Activated T-cell treated with anti-CD3 and anti-CD28 coated beads, Interleukin-2, amount 50 U/mL, for 48 hours (primary cell): ENCODE measurements around the gene TMPRSS13.
A peak's percentile ranks its signal among the peaks of the same experiment; 100 is the strongest.
"Not testable (repeated sequence)": the region's sequence is repeated elsewhere in the genome, so short reads cannot be mapped to it uniquely, and the experiment has no call there.

Source experiments
- DNase-seq, 2 experiments: peaks; one replicate each; pipeline ENCODE4 v3.0.0-alpha.2; 2020

TMPRSS13 gene

DNA sequence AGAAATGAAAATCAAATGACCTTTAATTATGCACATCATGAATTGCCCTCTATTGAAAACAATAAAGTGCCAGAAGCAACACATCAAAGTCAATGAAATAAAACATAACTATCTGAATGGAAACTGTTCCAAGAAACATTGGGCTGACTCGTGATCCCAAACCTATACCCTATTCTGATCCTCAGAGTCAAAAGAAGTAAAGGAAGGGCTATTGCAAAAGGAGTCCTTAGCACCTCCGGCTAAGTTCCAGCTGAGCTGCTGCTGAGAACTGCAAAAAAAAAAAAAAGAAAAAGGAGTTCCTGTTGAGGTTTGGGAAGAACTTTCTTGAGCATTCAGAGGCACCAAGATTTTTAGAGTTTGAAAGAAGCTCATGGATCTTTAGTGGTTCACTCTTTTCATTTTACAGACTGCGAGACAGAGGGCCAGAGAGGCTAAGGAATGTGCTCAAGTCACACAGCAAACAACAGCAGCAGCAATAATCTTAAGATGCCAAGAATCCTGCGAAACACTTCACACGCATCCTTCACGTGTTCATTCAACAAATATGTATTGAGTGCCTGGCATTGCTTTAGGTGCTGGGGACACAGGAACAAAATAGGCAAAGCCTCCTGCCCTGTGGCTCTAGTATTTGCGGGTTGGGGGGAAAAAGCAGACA lies 841 bp upstream of the TMPRSS13 start:
- DNase-seq = no peak

GRCh38 chr11:117928446-117929141 lies 608 bp downstream of the TMPRSS13 start:
- no peak for DNase-seq

GRCh38 chr11:117927926-117928325 lies 1.3 kb downstream of the TMPRSS13 start:
- DNase-seq = no peak

DNA sequence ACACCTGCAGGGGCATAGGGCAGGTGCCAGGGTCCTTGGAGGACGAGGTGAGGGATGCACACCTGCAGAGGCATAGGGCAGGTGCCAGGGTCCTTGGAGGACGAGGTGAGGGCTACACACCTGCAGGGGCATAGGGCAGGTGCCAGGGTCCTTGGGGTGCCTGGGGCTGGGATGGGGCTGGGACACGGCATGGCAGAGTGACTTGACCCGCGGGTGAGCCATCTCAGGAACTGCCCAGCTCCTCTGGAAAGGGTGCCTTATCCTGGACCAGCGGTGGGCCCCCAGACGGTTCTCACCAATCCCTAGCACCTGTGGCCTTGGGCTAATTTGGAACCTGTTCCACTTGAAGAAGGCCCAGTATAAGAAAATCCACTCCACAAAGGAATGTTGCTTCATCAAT lies 3.0 kb downstream of the TMPRSS13 start:
- not testable (repeated sequence) for DNase-seq

- DNase-seq = no peak
Measured at GRCh38 chr11:117925198-117925925, 3.8 kb downstream of the TMPRSS13 start.

DNA sequence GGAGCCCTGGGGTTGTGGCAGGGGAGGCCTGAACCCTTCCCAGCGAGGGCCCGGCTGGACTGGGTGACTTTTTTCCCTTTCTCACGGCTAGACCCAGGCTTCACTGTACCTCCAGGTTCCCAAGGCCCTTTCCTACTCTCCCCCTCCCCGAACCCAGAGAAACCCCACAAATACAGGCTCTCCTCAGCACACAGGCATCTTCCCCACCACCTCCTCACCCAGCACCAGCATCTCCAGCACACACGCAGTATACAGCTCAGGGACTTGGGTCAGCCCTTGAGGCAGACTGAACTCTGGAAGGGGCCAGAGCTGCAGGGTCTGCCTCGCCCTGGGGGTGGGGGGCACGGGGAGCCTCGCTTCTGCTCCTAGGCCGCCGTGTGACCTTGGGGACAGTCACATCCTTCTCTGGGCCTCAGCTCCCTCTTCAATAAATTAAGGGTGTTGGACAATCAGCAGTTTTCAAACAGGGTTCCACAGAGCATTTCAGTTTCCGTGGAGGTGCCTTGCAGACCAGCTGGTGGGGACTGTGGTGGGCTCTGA lies 4.5 kb downstream of the TMPRSS13 start:
- DNase-seq = no peak

DNA sequence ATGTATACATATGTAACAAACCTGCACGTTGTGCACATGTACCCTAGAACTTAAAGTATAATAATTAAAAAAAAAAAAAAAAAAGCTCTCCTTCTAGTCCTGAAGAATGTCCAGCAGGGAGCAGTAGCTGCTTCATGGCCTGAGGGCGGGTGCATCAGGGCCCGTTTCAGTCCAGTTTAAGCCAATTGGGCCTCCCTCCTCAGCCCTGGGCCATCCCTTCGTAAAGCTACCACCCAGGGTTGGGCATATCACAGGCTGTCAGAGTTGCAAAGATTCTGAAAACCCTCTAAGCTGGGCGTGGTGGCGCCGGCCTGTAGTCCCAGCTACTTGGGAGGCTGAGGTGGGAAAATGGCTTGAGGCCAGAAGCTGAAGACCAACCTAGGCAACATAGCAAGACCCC lies 5.4 kb downstream of the TMPRSS13 start:
- no peak for DNase-seq

GRCh38 chr11:117923275-117923674 lies 5.9 kb downstream of the TMPRSS13 start:
- no peak for DNase-seq

DNA sequence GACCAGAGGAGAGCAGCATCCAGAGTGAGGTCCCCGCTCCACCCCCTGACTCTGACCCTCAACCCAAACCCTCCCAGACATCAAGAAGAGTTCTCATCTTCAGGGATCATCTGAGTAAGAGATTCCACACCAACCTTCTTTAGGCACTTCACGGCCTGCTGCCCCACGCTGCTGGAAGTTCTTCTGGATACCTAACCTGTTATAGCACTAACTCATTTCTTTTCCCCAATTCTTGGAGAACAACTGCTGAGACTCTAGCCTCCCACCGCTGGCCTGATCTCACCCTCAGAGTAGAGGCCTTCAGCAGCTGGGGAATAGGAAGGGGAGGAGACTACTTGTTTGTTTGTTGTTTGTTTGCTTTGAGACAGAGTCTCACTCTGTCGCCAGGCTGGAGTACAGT lies 7.3 kb downstream of the TMPRSS13 start:
- DNase-seq = no peak

GRCh38 chr11:117921456-117921855 lies 7.7 kb downstream of the TMPRSS13 start:
- DNase-seq = no peak

DNA sequence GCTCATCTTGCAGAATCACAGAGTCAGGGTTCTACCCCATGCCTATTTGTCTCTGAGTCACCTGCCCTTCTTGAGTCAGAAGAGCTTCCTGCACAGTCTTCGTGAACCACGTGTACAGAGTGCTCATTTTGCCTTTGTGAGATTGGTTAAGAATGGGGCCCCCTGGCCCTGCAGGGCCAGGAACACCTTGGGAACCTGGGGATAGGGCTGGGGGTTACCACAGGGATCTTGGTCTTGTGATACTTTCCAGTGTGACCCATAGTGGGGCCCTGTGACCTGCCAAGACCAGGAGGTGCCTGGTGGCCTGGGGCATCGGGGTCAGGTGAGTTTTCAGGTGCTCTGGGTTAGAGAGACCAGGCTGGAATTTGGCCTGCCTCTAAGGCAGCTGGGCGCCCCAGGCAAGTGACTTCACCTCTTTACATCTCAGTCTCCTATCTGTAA lies 9.4 kb downstream of the TMPRSS13 start:
- DNase-seq = peak; percentile 43 to 45

DNA sequence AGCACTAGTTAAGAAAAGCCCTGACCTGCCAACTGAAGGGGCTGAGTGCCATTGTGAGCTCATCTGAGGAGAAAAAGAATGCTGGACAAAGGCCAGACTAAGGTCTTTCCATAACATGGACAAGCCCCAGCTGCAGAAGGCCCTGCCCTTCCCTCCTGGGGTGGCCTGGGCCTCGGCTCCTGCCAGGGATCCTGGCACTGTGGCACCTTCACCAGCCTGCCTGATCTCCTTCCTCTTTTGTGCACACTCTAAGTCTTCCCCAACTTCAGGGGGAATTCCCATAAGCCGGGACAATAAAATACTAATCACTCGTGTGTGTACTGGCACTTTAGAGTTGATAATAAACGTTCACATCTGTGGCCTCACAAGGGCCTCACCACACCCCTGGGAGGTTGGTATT lies 9.9 kb downstream of the TMPRSS13 start:
- DNase-seq = no peak

- DNase-seq = no peak
Measured at GRCh38 chr11:117918366-117919255, 10.6 kb downstream of the TMPRSS13 start.

- DNase-seq = no peak
Measured at GRCh38 chr11:117917591-117918151, 11.5 kb downstream of the TMPRSS13 start.

- DNase-seq = no peak
Measured at GRCh38 chr11:117916956-117917355, 12.2 kb downstream of the TMPRSS13 start.

GRCh38 chr11:117915672-117916235 lies 13.4 kb downstream of the TMPRSS13 start:
- DNase-seq = no peak

GRCh38 chr11:117914991-117915618 lies 14.1 kb downstream of the TMPRSS13 start:
- no peak for DNase-seq

- DNase-seq = no peak
Measured at GRCh38 chr11:117914398-117914761, 14.8 kb downstream of the TMPRSS13 start.

GRCh38 chr11:117913736-117914397 lies 15.3 kb downstream of the TMPRSS13 start:
- DNase-seq = no peak

DNA sequence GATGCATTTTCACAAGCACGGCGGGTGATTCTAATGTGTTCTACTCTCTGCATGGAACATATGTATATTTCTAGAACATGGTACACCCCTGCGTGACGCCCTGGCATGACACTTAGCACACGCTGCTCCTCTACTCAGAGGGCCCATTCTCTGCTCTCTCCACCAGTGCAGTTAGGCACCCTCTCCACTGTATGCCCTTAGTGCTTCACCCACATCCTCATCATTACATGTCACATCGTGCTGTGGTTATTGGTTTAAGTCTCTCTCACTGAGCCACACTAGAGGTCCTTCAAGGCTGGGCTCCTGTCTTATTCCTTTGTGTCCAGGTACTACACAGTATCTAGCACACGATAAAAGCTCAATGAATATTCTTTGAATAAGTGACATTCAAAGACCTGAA lies 16.7 kb downstream of the TMPRSS13 start:
- no peak for DNase-seq

DNA sequence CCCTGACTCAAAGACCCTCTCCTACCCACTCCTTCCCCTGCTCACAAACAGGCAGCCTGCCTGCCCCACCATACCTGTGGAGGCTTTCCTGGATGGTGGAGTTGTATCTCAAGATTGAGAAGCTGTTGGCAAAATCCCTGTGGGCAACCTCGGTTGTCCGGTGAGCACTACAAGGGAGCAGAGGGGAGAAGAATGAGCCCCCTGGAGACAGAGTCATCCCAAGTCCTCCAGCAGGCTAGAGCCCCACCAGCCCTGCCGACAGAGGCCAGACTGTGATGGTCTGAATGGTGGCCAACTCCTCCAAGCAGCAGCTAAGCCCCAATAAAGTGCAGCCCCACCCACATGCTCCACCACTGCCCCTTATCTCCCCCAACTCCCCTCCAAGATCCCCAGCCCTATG lies 17.5 kb downstream of the TMPRSS13 start:
- no peak for DNase-seq
